Immature natural killer cell (primary cell): Measurements from ENCODE around the gene ACTRT3. TPM values are rescaled to one million over a fixed set of nuclear protein-coding genes. Genes with fewer than 3 reads are reported as not detected.

Source experiments
- DNase-seq, 3 donors: peaks; one replicate each; pipeline ENCODE4 v3.0.0; 2022; ENCODE audit warnings: mixed read lengths in 1 of 3
- H3K27ac Mint-ChIP-seq, 6 donors: one replicate each; pipeline ENCODE4 v1.8.0; 2020; ENCODE audit warnings: mixed read lengths in 6 of 6, mild to moderate bottlenecking in 5 of 6, inconsistent platforms in 4 of 6, moderate library complexity in 3 of 6
- H3K27me3 Mint-ChIP-seq, 3 donors: one replicate each; pipeline ENCODE4 v1.8.0; 2020 to 2021; ENCODE audit warnings: low read depth in 3 of 3, mild to moderate bottlenecking in 3 of 3, mixed read lengths in 3 of 3, moderate library complexity in 3 of 3, inconsistent platforms in 1 of 3
- H3K36me3 Mint-ChIP-seq, 3 donors: one replicate each; pipeline ENCODE4 v1.8.0; 2020; ENCODE audit warnings: mixed read lengths in 3 of 3, inconsistent platforms in 2 of 3, mild to moderate bottlenecking in 2 of 3
- H3K4me1 Mint-ChIP-seq, 2 donors: one replicate each; pipeline ENCODE4 v1.8.0; 2020; ENCODE audit warnings: inconsistent platforms in 2 of 2, mild to moderate bottlenecking in 2 of 2, mixed read lengths in 2 of 2, moderate library complexity in 1 of 2
- H3K4me3 Mint-ChIP-seq, 5 donors: one replicate each; pipeline ENCODE4 v1.8.0; 2020; ENCODE audit warnings: mild to moderate bottlenecking in 5 of 5, mixed read lengths in 5 of 5, inconsistent platforms in 3 of 5, moderate library complexity in 3 of 5
- H3K9me3 Mint-ChIP-seq, 6 donors: one replicate each; pipeline ENCODE4 v1.8.0; 2020; ENCODE audit warnings: mild to moderate bottlenecking in 6 of 6, mixed read lengths in 6 of 6, inconsistent platforms in 4 of 6, moderate library complexity in 3 of 6
- polyA plus RNA-seq, 3 donors: library from polyadenylated mRNA; unstranded; fragments of 300-500 nt; fragmentation: Illumina TruSeq; gene quantifications; one replicate each; pipeline ENCODE4 v1.2.3, GENCODE V29; 2021

Gene ACTRT3
- under 1 TPM; 0.42 to 0.67 (median 0.47) TPM for polyA plus RNA-seq

DNA sequence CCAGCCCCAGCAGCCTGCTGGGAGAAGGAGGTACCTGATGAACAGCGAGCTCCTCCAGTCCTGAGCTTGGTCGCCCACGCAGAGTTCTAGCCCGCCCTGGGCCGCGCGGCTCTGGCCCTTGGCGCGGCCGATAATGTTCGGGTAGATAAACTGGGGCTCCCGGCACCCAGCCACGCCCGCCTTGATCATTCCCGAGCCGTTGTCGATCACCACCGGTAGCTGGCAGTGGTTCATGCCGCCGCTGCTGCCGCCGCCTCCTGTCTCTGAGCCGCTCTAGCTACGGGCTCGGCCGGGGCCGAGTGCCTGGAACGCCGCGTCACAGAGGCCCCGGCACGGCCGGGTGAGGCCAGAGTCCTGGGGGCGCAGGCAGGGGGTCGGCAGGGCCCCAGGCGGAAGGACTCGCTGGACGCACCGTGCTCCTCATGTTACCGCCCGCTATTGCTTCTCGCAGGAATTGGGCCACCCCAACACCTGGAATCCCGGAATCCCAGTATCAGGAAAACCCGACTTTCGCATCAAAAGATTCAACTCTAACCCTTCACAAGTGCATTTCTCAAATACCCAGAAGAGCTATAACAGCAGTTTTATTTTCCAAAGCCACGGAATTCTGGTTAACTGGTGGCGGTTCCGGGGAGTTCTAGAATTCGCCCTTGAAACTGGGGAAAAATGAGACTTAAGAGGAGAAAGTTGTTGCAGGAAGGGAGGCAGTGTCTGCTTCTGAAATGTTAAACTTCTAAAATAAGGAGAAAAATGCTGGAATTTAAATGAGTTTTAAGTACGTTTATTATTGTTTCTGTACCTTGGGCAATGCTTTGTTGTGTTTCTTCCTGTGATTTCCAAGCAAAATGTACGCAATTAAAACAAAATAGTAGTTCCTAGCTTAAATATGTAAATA, at the start of gene ACTRT3:
TSS of gene ACTRT3 (minus strand) at position 275 of the 895 bp plus-strand sequence. CDS start at position 234, 41 bp downstream.
- H3K9me3 Mint-ChIP-seq: peaks cover 0 to 2% (median 0%) of the 10 kb centered on the region in 6 donors
- peak; percentile 43 to 53 (median 51) for DNase-seq
- H3K27me3 Mint-ChIP-seq: peaks cover 26 to 35% (median 35%) of the 10 kb centered on the region in 3 donors
- peak within 1 kb of the TSS; percentile 81 to 90 (median 86) for H3K27ac Mint-ChIP-seq
- peaks cover 38 to 43% of the 10 kb centered on the region in 2 donors for H3K4me1 Mint-ChIP-seq
- H3K4me3 Mint-ChIP-seq: peak within 1 kb of the TSS; percentile 89 to 97 (median 91)
- H3K36me3 Mint-ChIP-seq: no peaks in the 10 kb centered on the region

DNA sequence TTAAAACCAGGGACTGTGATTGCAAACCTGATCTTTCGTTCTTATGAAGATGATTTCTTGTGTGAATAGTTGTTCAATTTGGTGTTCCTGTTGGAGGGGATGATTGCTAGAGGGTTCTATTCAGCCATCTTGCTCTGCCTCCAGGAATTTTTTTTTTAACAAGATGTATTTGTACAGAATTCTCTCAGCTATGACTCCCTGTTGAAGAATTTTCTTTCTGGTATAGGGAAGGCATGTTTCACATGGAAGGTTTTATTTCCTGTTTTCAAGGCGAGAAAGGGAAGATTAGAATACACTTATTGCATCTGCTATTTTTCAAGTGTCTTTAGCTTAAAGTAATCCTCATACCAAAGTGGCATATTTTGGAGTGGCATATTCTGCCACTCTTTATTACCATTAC, 49.0 kb upstream of the ACTRT3 start:
- peaks cover 12 to 13% of the 10 kb centered on the region in 2 donors for H3K4me1 Mint-ChIP-seq
- H3K36me3 Mint-ChIP-seq: peaks cover 0 to 4% (median 3%) of the 10 kb centered on the region in 3 donors
- H3K9me3 Mint-ChIP-seq: peaks cover 0 to 10% (median 8%) of the 10 kb centered on the region in 6 donors
- H3K4me3 Mint-ChIP-seq: no peak overlapping the region
- no peak overlapping the region for H3K27ac Mint-ChIP-seq
- H3K27me3 Mint-ChIP-seq: peaks cover 4 to 14% (median 13%) of the 10 kb centered on the region in 3 donors
- no peak for DNase-seq

DNA sequence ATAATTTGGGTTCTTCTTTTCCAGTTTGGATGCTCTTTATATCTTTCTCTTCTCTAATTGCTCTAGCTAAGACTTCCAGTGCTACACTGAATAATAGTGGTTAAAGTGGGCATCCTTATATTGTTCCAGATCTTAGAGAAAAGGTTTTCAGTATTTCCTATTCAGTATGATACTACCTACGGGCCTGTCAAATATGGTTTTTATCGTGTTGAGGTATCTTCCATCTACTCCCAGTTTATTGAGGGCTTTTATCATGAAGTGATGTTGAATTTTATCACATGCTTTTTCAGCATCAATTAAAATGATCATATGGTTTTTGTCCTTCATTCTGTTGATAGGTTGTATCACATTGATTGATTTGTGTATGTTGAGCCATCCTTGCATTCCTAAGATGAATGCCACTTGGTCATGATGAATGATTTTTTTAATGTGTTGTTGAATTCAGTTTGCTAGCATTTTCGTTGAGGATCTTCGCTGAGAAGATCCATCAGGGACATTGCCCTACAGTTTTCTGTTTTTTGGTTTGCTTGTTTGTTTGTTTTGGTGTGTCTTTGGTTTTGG, 46.3 kb upstream of the ACTRT3 start:
- Mint-ChIP-seq H3K9me3 (peaks cover 0 to 10% (median 8%) of the 10 kb centered on the region in 6 donors), H3K36me3 (peaks cover 0 to 4% (median 3%) of the 10 kb centered on the region in 3 donors), H3K4me3 (no peak overlapping the region), H3K27ac (no peak overlapping the region), H3K27me3 (peaks cover 5 to 14% (median 11%) of the 10 kb centered on the region in 3 donors), H3K4me1 (peaks cover 27 to 28% of the 10 kb centered on the region in 2 donors)
- DNase-seq: no peak

DNA sequence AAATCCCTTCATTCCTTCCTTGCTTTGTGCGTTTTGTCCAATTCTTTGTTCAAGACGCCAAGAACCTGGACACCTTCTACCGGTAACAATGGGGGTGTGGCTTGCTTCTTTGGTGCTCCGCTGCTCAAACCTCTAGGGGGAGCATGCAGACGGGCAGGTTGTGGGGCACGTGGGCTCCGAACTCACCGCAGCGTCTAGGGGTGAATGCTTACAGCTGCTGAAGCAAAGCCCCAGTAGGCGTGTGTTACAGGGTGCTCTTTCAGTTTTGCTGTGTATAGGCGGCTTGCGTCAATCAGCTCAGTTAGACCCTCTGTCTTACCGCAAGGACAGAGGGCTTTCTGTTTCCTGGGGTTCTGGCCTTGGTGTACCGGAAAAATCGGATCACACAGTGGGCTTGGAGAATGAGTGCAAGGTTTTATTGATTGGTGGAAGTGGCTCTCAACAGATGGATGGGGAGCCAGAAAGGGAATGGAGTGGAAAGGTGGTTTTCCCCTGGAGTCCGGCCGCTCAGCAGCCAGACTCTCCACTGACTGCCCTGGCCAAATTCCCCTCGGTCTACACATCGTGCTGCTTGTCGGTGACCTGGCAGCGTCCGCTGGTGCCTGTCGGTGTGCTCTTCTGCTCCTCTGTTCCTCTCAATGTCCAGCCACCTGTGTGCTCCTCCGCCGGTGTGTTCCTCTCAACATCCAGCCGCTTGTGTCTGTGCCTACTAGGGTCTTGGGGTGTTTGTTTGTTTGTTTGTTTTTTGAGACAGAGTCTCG, 44.6 kb upstream of the ACTRT3 start:
- peak; percentile 72 to 78 (median 74) for DNase-seq
- H3K27me3 Mint-ChIP-seq: peaks cover 5 to 12% (median 7%) of the 10 kb centered on the region in 3 donors
- H3K27ac Mint-ChIP-seq: peak overlapping the region; percentile 18 to 88 (median 78)
- H3K4me3 Mint-ChIP-seq: peak overlapping the region; percentile 85 to 96 (median 89)
- H3K9me3 Mint-ChIP-seq: peaks cover 0 to 10% (median 8%) of the 10 kb centered on the region in 6 donors
- H3K36me3 Mint-ChIP-seq: peaks cover 0 to 4% (median 3%) of the 10 kb centered on the region in 3 donors
- peaks cover 27 to 28% of the 10 kb centered on the region in 2 donors for H3K4me1 Mint-ChIP-seq

DNA sequence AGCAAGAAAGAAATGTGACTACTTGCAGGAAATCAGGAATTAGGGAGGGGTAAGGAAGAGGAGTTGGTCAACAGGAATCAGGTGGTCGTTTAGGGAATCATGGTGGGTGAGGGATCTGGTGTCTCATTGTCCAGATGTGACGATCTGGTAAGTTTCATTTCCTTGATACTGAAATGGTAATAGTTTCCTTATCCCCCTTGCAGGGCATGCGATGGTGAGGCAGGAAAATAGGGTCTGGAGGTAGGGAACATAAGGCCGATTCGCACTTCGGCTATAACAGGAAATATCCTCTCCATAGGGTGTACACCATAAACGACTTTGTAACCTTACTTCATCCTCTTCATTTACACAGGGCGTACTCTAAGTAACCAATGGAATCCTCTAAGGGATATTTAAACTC, 43.9 kb upstream of the ACTRT3 start:
- peaks cover 0 to 10% (median 8%) of the 10 kb centered on the region in 6 donors for H3K9me3 Mint-ChIP-seq
- peaks cover 27 to 28% of the 10 kb centered on the region in 2 donors for H3K4me1 Mint-ChIP-seq
- peaks cover 5 to 12% (median 7%) of the 10 kb centered on the region in 3 donors for H3K27me3 Mint-ChIP-seq
- H3K4me3 Mint-ChIP-seq: peak overlapping the region; percentile 85 to 96 (median 89)
- peaks cover 0 to 4% (median 3%) of the 10 kb centered on the region in 3 donors for H3K36me3 Mint-ChIP-seq
- H3K27ac Mint-ChIP-seq: peak overlapping the region; percentile 60 to 88 (median 78)
- DNase-seq: peak in 2 of 3 donors; percentile 1 to 12

DNA sequence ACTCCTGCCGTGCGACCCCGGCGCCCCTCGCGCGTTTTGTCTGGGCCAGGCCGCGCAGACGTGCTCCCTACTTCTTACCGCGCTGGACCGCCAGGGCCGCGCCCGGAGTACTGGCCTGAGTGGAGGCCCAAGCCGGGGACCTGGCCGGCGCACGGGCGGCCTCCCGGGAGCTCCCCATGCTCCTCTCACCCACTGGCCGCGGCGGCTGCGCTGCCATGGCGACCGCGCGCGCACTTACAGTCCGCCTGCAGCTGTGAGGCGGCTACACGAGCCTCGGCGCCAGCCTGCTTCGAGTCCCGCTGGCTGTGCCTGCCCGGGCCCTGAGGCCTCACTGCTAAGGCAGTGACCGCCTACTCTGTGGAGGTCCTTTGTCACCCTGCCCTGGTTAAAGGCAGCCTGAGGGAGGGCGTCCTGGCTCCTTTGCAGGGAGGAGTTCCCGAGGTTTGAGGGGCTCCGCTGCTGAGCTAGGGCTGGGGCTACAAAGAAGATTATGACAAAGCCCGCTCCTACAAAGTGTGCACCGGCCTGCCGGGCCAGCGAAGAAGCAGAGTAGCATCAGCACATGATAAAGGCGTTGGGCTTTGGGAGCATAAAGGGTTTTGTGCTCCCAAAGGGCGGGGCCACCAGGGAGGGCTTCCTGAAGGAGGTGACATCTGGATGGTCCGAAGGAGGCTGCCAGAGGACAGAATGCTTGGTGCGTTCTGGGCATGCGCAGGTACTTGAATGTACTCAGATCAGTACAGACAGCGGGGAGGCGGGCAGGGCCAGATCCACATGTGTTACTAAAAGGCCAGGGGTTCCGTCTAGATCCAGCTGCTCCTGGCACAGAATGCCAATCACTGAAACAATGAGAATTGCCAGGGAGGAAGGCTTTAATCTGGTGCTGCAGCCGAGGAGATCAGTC, 43.2 kb upstream of the ACTRT3 start, which contains the start of the genes LRRC34 and LRRIQ4:
TSS of gene LRRC34 (minus strand) at position 573 of the 904 bp plus-strand sequence. CDS start at position 217, 356 bp downstream.
TSS of gene LRRIQ4 (plus strand) at position 539 of the 904 bp plus-strand sequence. CDS start 9,052 bp downstream, outside the sequence.
- DNase-seq: peak; percentile 60 to 63 (median 60)
- H3K9me3 Mint-ChIP-seq: peaks cover 0 to 10% (median 8%) of the 10 kb centered on the region in 6 donors
- peak within 1 kb of the TSS; percentile 85 to 96 (median 89) for H3K4me3 Mint-ChIP-seq
- H3K4me1 Mint-ChIP-seq: peaks cover 27 to 28% of the 10 kb centered on the region in 2 donors
- H3K27me3 Mint-ChIP-seq: peaks cover 5 to 9% (median 7%) of the 10 kb centered on the region in 3 donors
- peak within 1 kb of the TSS; percentile 65 to 88 (median 78) for H3K27ac Mint-ChIP-seq
- H3K36me3 Mint-ChIP-seq: peaks cover 0 to 4% (median 3%) of the 10 kb centered on the region in 3 donors

DNA sequence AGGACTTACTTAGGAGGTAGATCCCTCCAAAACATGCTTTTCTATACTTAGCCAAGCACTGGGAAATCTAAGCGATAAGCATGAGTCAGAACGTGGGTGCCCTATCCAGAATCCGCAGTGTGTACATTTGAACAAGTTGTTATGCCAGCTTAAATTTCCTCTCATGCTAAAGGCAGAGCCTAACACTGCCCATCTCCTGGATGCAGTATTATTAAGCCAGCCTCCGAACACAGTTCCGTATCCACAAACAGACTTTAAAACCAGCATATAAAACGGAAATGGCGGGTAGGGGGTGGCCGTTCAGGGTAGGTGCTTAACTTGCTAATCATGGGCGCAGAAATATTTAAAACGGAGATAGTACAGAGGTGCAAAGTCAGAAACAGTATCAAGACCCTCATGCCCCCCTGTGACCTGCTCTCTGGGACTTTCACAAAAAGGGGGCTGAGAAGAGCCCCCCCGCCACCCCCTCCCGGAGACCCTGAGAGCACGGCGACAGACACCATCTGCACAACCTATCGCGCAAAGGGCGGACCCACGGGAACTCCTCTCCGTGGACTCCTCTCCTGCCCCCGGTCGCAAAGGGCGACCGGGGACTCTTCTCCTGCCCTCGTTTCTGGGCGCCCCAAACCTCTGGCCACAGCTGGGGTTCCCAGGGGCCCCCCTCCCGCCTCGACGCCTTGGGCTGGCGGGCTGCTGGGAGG, 42.4 kb upstream of the ACTRT3 start:
- Mint-ChIP-seq H3K27me3 (peaks cover 5 to 8% (median 7%) of the 10 kb centered on the region in 3 donors), H3K36me3 (peaks cover 0 to 4% (median 3%) of the 10 kb centered on the region in 3 donors), H3K4me3 (peak overlapping the region; percentile 84 to 96 (median 87)), H3K4me1 (peaks cover 27 to 28% of the 10 kb centered on the region in 2 donors), H3K27ac (peak overlapping the region in 4 of 6 donors; percentile 20 to 68 (median 47)), H3K9me3 (peaks cover 0 to 10% (median 8%) of the 10 kb centered on the region in 6 donors)
- peak in 1 of 3 donors; percentile 2 for DNase-seq

DNA sequence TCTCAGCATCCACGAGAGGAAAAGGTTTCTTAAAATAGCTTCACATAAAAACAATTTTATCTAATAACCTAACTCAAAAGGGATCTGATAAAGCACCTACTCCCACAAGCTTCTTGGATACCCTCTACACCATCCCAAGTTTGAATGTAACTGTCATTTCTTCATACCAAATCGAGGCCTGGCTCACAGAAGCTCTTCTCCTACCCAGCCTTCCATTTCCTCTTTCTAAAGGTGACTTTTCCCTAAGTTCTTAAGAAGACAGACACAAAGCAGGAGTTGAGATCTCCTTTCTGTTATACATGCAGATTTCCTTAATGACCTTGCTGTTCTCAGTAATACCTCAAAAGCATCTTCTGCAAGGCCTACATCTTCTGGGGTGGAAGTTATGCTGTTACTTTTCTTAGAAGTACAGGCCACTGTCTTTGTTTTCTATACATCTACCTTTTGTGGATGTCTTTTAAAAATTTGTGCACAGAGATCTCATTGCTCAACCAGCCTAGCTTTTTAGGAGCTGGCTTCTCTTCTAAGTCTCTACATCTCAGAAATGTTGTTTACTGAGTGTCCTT, 40.0 kb upstream of the ACTRT3 start:
- no peak for DNase-seq
- Mint-ChIP-seq H3K4me1 (peaks cover 24 to 26% of the 10 kb centered on the region in 2 donors), H3K4me3 (no peak overlapping the region), H3K9me3 (no peaks in the 10 kb centered on the region), H3K36me3 (no peaks in the 10 kb centered on the region), H3K27me3 (peaks cover 1 to 7% (median 6%) of the 10 kb centered on the region in 3 donors), H3K27ac (no peak overlapping the region)

DNA sequence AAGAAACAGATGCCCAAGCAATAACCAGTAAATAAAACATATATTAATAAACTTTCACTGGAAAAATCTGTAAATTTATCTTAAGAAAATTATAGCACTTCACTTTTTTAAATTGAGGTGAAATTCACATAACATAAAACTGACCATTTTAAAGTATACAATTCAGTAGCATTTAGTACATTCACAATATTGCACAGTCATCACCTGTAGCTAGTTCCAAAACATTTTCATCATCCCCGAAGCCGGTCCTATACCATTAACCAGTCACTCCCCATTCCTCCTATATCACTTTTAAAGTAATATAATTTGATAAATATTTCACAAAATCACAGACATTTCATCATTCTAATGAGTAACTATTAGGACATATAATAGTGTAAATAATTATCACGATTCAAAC, 35.3 kb upstream of the ACTRT3 start:
- Mint-ChIP-seq H3K27ac (no peak overlapping the region), H3K27me3 (no peaks in the 10 kb centered on the region), H3K9me3 (no peaks in the 10 kb centered on the region), H3K36me3 (peaks cover 0 to 3% (median 0%) of the 10 kb centered on the region in 3 donors), H3K4me3 (no peak overlapping the region), H3K4me1 (no peaks in the 10 kb centered on the region)
- no peak for DNase-seq

DNA sequence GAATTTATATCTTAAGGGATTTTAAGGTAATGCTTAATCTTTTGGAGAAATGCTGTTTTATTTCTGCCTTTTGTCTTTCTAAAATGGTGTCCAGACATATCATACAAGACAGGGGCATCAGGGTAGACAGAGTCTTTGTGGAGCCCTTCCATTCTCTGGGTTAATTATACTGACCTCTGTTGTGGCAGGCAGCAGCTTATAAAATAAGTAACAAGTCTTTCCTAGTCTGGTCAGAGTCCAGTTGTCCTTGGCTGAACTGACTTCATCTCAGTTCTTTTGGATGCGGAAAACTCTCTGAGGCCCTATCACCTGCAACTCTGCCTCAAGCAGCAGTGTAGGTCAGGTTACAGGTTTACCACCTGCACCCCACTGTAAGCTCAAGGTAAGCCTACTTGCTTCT, 23.0 kb upstream of the ACTRT3 start:
- no peak for DNase-seq
- Mint-ChIP-seq H3K27me3 (no peaks in the 10 kb centered on the region), H3K4me1 (peaks cover 4 to 9% of the 10 kb centered on the region in 2 donors), H3K4me3 (no peak overlapping the region), H3K27ac (no peak overlapping the region), H3K9me3 (no peaks in the 10 kb centered on the region), H3K36me3 (peaks cover 3 to 8% (median 4%) of the 10 kb centered on the region in 3 donors)

DNA sequence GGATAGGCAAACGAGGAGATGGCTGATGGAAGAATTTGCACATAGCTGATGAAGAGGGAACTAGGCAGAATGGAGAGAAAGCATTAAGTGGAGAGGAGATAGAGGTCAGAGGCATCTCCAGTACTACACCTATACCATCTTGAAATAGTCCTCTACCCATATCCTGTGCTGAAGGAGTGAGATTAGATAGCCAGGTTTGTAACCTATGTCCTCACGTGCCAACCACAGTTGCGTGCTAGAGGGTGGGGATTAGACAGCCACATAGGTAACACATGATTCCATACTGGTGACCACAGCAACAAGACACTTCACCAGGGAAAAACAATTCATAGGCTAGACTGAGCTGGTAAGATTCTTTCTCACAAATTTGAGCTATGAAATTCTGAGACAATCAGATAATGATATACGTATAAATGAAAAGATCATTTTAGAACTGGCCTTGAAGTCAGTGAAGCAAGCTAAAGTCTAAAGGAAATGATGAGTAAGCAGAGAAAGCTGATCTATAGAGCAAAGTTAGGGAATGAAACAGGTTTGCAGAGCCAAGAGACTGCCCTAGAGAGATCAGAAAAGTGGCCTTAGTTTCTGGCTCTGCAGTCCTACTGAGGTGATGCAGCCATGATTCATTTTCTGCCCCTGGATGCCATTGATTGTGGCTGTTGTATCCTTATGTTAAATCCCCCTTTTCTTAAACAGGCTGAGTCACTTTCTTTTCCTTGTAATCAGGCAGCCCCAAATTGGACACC, 21.5 kb upstream of the ACTRT3 start:
- Mint-ChIP-seq H3K9me3 (no peaks in the 10 kb centered on the region), H3K27ac (no peak overlapping the region), H3K36me3 (peaks cover 7 to 20% (median 13%) of the 10 kb centered on the region in 3 donors), H3K27me3 (no peaks in the 10 kb centered on the region), H3K4me3 (no peak overlapping the region), H3K4me1 (peaks cover 4 to 16% of the 10 kb centered on the region in 2 donors)
- no peak for DNase-seq
